GM10266 (cell line): ENCODE measurements around the gene MYBBP1A.

ENCODE experiments used
- DNase-seq: peaks from one replicate; pipeline ENCODE4 v3.0.0; 2012; ENCODE audit errors: extremely low spot score
- TF ChIP-seq, protein P1 (sequence below): IDR thresholded peaks from 2 replicates; pipeline ENCODE4 v1.5.1; 2012; ENCODE audit warnings: mild to moderate bottlenecking, low read depth; ENCODE audit not compliant: control insufficient read depth, insufficient read depth; ENCODE audit errors: missing control alignments

Gene MYBBP1A

DNA sequence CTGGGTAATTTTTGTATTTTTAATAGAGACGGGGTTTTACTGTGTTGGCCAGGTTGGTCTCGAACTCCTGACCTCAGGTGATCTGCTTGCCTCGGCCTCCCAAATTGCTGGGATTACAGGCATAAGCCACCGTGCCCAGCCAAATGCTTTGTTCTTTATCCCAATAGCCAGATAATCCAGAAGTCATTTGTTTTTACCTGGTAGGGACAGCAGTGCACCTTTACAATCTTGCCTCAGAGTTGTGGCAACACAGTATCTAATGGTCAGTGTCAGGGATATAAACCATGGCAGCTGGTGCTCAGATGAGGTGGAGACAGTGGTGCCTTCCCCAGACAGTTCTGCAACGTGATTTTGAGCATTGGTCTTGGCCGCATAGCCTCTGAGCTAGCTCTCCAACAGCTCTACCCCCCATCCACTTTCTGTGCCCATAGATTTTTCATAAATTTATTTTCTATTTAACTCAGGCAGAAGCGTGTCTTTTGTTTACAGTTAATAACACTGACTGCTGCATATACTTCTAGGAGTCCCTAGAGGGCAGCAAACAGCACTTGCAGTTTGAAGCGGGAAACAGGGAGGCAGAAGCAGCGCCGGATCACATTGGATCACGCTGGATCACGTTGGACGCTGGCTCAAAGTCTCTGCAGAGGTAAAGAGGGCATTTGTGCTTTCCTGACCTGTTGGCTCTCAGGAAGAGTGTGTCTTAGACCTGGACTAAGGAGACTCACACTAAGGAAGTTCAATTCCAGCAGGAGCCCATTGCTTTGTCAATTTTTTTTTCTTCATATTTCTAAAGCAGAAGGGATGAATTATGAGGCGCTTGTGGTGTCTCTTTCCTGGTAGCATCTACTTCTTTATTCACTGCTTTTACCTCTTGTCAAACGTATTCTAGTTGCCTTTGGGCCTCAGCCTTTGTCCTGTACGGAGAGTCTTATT is 10.3 kb upstream of the MYBBP1A start:
- peak; percentile 76 for DNase-seq
- TF ChIP-seq, protein P1, sequence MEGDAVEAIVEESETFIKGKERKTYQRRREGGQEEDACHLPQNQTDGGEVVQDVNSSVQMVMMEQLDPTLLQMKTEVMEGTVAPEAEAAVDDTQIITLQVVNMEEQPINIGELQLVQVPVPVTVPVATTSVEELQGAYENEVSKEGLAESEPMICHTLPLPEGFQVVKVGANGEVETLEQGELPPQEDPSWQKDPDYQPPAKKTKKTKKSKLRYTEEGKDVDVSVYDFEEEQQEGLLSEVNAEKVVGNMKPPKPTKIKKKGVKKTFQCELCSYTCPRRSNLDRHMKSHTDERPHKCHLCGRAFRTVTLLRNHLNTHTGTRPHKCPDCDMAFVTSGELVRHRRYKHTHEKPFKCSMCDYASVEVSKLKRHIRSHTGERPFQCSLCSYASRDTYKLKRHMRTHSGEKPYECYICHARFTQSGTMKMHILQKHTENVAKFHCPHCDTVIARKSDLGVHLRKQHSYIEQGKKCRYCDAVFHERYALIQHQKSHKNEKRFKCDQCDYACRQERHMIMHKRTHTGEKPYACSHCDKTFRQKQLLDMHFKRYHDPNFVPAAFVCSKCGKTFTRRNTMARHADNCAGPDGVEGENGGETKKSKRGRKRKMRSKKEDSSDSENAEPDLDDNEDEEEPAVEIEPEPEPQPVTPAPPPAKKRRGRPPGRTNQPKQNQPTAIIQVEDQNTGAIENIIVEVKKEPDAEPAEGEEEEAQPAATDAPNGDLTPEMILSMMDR = peak; percentile 79

DNA sequence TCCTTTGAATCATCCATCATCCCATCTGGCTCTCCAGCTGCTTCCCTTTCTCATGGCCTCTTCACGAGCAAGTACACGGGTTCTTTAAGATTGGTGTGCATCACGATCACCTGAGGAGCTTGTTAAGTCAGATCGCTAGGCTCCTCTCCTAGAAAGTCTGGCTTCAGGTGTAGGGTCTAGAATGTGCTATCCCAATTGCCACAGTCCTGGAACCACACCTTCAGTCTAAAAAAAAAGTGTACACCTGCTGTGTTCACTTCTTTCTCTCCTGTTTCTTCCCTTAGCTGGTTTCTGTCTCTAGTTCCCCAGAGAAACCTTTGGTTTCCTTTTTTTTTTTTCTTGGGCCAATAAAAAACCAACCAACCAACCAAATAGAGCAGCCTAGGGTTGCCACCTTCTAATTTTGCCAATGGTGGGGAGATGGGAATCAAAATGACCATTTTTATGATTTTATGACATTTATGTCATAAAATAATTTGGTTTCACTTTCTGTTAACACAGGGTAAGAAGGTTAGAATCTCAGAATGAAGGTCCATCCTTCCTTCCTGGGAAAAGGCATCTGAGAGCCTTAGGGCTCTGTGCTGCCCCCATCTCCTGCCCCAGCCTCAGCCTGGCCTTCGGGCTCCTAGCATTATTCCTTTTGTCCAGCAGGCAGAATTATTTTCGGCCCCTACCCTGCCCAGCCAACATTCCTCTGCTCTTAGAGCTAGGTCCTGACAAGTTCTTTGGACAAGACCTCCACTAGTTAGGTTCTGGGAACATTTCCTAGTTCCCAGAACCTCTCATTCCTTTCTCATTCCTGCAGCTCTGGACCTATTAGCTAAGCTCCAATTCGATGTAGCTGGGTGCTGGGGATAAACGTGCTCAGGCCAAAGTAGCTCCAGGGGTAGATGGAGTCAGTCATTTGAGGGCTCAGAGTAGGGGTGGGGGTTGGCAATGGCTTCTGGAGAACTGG is 7.1 kb upstream of the MYBBP1A start:
- TF ChIP-seq, protein P1 = no peak
- no peak for DNase-seq

- TF ChIP-seq, protein P1 = no peak
These were observed 5.7 kb upstream of the MYBBP1A start for GRCh38 chr17:4560837-4561256.

GRCh38 chr17:4560421-4560820 is 5.2 kb upstream of the MYBBP1A start, which contains the start of gene GGT6:
TSS of gene GGT6 (minus strand) at chr17:4560577. CDS start at chr17:4560521, 56 bp downstream.
- TF ChIP-seq, protein P1 = no peak

More at GRCh38 chr17:4560837-4561256, 5.7 kb upstream of the MYBBP1A start:
- DNase-seq = no peak

DNA sequence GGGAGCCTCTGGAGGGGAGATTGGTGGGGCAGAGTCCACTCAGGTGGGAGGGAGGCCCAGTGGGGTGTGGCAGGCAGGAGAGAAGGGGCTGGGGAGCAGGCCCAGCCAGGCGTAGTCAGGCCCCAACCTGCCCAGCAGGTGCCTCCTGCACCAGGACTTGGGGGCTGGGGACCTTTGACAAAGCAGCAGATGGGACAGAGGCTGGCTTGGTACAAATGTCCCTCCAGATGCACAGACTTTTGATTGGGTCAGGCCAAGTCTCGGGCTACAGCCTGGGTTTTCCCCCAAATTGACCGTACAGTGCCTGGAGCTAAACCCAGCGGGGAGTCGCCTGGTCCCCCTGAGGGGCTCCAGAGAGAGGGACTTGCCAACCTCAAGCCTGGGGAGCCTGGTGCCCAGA is 4.8 kb upstream of the MYBBP1A start:
- TF ChIP-seq, protein P1 = no peak
- DNase-seq = no peak

More at GRCh38 chr17:4560421-4560820, 5.2 kb upstream of the MYBBP1A start, which contains the start of gene GGT6:
- no peak for DNase-seq

GRCh38 chr17:4559139-4559791 is 4.1 kb upstream of the MYBBP1A start:
- TF ChIP-seq, protein P1 = no peak
- no peak for DNase-seq
